ENCODE results near the gene RREB1.

The RREB1 gene

GRCh38 chr6:7138921-7139358 lies 31.2 kb downstream of the RREB1 start:
- Mint-ChIP-seq H3K36me3 (ENCODE audit: low read depth) (no peaks in the 10 kb centered on the region), H3K4me1 (ENCODE audit: low read depth) (peaks cover 67% of the 10 kb centered on the region), H3K27me3 (ENCODE audit: low read depth) (no peaks in the 10 kb centered on the region), H3K27ac (peak overlapping the region; percentile 86), H3K4me3 (peak overlapping the region; percentile 87), H3K9me3 (no peaks in the 10 kb centered on the region)
- DNase-seq (ENCODE audit: low spot score): peak; percentile 27

GRCh38 chr6:7139835-7140470 lies 32.2 kb downstream of the RREB1 start:
- Mint-ChIP-seq H3K4me1 (ENCODE audit: low read depth) (peaks cover 68% of the 10 kb centered on the region), H3K9me3 (no peaks in the 10 kb centered on the region), H3K27me3 (ENCODE audit: low read depth) (no peaks in the 10 kb centered on the region), H3K36me3 (ENCODE audit: low read depth) (no peaks in the 10 kb centered on the region), H3K4me3 (peak overlapping the region; percentile 85), H3K27ac (peak overlapping the region; percentile 87)
- no peak for DNase-seq (ENCODE audit: low spot score)

- Mint-ChIP-seq H3K27ac (peak overlapping the region; percentile 87), H3K27me3 (ENCODE audit: low read depth) (no peaks in the 10 kb centered on the region), H3K9me3 (no peaks in the 10 kb centered on the region), H3K36me3 (ENCODE audit: low read depth) (no peaks in the 10 kb centered on the region), H3K4me1 (ENCODE audit: low read depth) (peaks cover 67% of the 10 kb centered on the region), H3K4me3 (peak overlapping the region; percentile 85)
- DNase-seq (ENCODE audit: low spot score): peak; percentile 83
Observed at GRCh38 chr6:7140631-7141378, 33.0 kb downstream of the RREB1 start.

- Mint-ChIP-seq H3K27ac (peak overlapping the region; percentile 31), H3K36me3 (ENCODE audit: low read depth) (no peaks in the 10 kb centered on the region), H3K4me3 (no peak overlapping the region), H3K27me3 (ENCODE audit: low read depth) (no peaks in the 10 kb centered on the region), H3K9me3 (no peaks in the 10 kb centered on the region), H3K4me1 (ENCODE audit: low read depth) (peaks cover 68% of the 10 kb centered on the region)
- DNase-seq (ENCODE audit: low spot score): no peak
Observed at GRCh38 chr6:7142228-7142801, 34.6 kb downstream of the RREB1 start.

GRCh38 chr6:7142918-7143475 lies 35.2 kb downstream of the RREB1 start:
- Mint-ChIP-seq H3K4me3 (peak overlapping the region; percentile 64), H3K9me3 (no peaks in the 10 kb centered on the region), H3K27ac (peak overlapping the region; percentile 31), H3K27me3 (ENCODE audit: low read depth) (no peaks in the 10 kb centered on the region), H3K36me3 (ENCODE audit: low read depth) (no peaks in the 10 kb centered on the region), H3K4me1 (ENCODE audit: low read depth) (peaks cover 68% of the 10 kb centered on the region)
- no peak for DNase-seq (ENCODE audit: low spot score)

GRCh38 chr6:7143476-7143974 lies 35.8 kb downstream of the RREB1 start:
- no peak for DNase-seq (ENCODE audit: low spot score)
- Mint-ChIP-seq H3K9me3 (no peaks in the 10 kb centered on the region), H3K4me1 (ENCODE audit: low read depth) (peaks cover 64% of the 10 kb centered on the region), H3K36me3 (ENCODE audit: low read depth) (no peaks in the 10 kb centered on the region), H3K27ac (peak overlapping the region; percentile 5), H3K27me3 (ENCODE audit: low read depth) (no peaks in the 10 kb centered on the region), H3K4me3 (peak overlapping the region; percentile 64)

- Mint-ChIP-seq H3K9me3 (no peaks in the 10 kb centered on the region), H3K27me3 (ENCODE audit: low read depth) (no peaks in the 10 kb centered on the region), H3K27ac (no peak overlapping the region)
Observed at GRCh38 chr6:7144872-7145584, 37.3 kb downstream of the RREB1 start.

GRCh38 chr6:7145585-7145884 lies 37.8 kb downstream of the RREB1 start:
- Mint-ChIP-seq H3K4me1 (ENCODE audit: low read depth) (peaks cover 51% of the 10 kb centered on the region), H3K27me3 (ENCODE audit: low read depth) (no peaks in the 10 kb centered on the region), H3K4me3 (peak overlapping the region; percentile 68), H3K27ac (peak overlapping the region; percentile 84), H3K9me3 (no peaks in the 10 kb centered on the region), H3K36me3 (ENCODE audit: low read depth) (no peaks in the 10 kb centered on the region)
- no peak for DNase-seq (ENCODE audit: low spot score)

More at GRCh38 chr6:7144872-7145584, 37.3 kb downstream of the RREB1 start:
- peaks cover 53% of the 10 kb centered on the region for H3K4me1 Mint-ChIP-seq (ENCODE audit: low read depth)
- H3K36me3 Mint-ChIP-seq (ENCODE audit: low read depth): no peaks in the 10 kb centered on the region
- H3K4me3 Mint-ChIP-seq: peak overlapping the region; percentile 68
- no peak for DNase-seq (ENCODE audit: low spot score)

GRCh38 chr6:7145885-7146828 lies 38.4 kb downstream of the RREB1 start:
- Mint-ChIP-seq H3K36me3 (ENCODE audit: low read depth) (no peaks in the 10 kb centered on the region), H3K4me3 (peak overlapping the region; percentile 68), H3K27ac (peak overlapping the region; percentile 84), H3K4me1 (ENCODE audit: low read depth) (peaks cover 53% of the 10 kb centered on the region), H3K27me3 (ENCODE audit: low read depth) (no peaks in the 10 kb centered on the region), H3K9me3 (no peaks in the 10 kb centered on the region)
- no peak for DNase-seq (ENCODE audit: low spot score)

GRCh38 chr6:7147051-7147671 lies 39.4 kb downstream of the RREB1 start:
- H3K36me3 Mint-ChIP-seq (ENCODE audit: low read depth): no peaks in the 10 kb centered on the region
- no peaks in the 10 kb centered on the region for H3K9me3 Mint-ChIP-seq
- H3K27ac Mint-ChIP-seq: peak overlapping the region; percentile 84
- peaks cover 54% of the 10 kb centered on the region for H3K4me1 Mint-ChIP-seq (ENCODE audit: low read depth)
- no peak for DNase-seq (ENCODE audit: low spot score)
- H3K27me3 Mint-ChIP-seq (ENCODE audit: low read depth): no peaks in the 10 kb centered on the region
- H3K4me3 Mint-ChIP-seq: peak overlapping the region; percentile 68

GRCh38 chr6:7148100-7148822 lies 40.5 kb downstream of the RREB1 start:
- Mint-ChIP-seq H3K4me1 (ENCODE audit: low read depth) (peaks cover 49% of the 10 kb centered on the region), H3K9me3 (no peaks in the 10 kb centered on the region), H3K27me3 (ENCODE audit: low read depth) (no peaks in the 10 kb centered on the region), H3K4me3 (no peak overlapping the region), H3K27ac (no peak overlapping the region), H3K36me3 (ENCODE audit: low read depth) (peaks cover 2% of the 10 kb centered on the region)
- peak; percentile 32 for DNase-seq (ENCODE audit: low spot score)
